Ramos (cell line): ENCODE data around the gene FAM174A.
"Not testable (repeated sequence)": the region's sequence is repeated elsewhere in the genome, so short reads cannot be mapped to it uniquely, and the experiment has no call there.

ENCODE experiments used
- in situ Hi-C: fragments of 300-500 bp; cut with MboI; formaldehyde crosslinking; loops from one replicate; pipeline ENCODE4 v1.14.3; 2022; ENCODE audit warnings: low sequenced_read_pairs; ENCODE audit not compliant: unreplicated experiment

Gene FAM174A

DNA sequence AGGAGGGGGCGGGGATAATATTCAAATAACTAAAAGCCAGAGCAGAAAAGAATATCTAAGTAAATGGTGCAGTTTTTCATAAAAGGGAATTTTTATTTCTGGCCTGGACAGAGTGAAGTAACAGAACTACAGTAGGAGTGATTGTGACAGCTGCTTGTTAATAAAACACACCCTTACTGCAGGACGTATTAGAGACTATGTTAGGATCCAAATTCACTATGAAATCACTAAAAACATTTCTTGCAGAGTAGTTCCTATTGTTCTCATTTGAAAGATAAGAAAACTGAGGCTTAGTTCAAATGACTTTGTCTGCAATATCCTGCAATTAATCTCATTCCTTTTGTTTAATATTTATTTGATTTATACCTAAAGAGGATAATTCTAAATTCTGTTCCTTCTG is 39.5 kb downstream of the FAM174A start:
- in situ Hi-C loops = no loop called here

DNA sequence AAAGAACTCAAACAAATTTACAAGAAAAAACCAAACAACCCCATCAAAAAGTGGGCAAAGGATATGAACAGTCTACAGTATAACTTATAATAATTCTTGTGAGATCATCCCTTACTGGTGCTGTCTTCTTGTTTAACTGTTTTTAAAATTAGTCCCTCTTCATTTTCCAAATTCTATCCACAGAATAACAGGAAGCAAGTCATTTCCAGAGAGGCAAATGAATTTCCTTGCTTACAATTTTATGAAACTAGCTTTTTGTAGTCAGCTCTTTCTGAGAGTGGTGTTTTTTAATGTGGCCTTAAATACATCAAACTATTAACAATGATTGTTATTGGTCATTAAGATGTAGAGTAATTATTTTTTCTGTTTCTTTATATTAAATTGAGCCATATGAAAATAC is 40.6 kb downstream of the FAM174A start:
- in situ Hi-C loops = no loop called here

DNA sequence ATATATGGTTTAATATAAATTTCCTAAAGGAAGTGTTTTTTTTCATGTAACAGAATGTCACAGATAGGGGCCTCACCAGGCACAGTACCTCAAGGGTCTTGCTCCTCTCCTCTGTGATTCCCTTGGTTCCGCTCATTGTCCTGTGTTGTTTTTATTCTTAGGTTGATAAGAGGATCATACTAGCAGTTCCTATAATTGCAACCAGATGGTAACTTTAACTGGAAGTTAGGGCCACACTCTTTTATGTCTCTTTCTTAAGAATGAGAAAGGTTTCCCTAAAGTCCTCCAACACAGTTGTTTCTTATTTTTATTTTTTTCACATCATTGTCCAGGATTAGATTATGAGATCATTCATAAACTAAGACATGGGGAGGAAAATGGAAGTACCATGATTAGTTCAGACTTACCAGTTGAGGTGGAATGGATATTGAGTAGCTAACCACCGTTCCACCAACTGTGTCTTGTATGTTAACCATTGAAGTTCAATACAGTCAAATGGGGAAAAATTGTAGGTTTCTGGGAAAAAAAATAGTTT is 41.1 kb downstream of the FAM174A start:
- in situ Hi-C loops = no loop called here

DNA sequence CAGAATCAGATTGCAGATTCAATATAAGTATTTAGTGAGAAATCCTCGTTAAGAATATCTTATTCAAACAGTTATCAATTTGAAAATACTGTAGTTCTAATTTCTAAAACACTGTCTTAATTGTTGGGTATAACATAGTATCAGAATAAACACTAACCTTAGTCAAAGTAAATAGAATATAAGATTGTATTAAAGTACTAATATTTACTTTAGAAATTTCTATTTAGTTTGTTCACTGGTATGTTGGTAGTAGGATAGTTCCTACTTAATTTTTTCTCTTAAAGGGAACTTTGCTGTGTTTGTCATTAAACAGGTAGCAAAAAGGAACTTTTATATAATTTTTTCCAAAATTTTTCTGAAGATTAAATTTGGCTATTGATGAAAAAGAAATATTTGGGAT is 42.3 kb downstream of the FAM174A start:
- in situ Hi-C loops = no loop called here

DNA sequence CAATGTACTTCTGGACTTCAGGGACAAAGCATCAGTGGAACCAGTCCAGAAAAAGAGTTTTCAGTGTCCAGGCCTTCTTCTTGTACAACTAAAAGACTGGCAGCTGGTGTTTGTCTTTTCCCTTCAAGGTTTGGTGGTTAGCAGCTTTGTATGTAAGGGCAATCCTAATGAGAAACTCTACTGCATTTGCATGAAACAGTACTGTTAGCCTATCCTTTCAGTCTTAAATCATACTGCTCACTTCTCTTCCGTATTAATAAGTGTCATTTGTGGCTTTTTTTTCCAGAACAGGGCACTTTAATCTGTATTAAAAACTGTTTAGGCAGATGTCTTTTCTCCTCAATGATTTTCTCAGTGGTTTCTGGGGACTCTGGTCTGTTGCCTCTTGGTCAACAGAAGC is 48.9 kb downstream of the FAM174A start:
- in situ Hi-C loops = no loop called here

DNA sequence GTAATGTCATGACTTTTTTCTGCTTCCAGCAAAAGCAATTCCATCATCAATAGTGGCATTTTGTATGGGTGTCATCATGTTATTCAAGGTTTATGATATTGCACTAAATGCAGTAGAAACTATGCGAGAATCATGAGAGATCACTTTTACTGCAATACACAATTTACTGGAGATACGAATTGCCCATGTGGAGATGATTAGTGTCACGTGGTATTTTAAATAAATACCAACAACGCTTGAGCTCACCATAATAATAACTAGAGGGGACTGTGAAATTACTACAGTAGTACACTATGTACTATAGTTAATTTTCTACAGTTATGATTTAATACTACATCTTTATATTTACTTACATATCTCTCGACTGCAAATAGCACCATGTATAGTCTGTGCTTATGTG is 49.7 kb downstream of the FAM174A start:
- in situ Hi-C loops = no loop called here

DNA sequence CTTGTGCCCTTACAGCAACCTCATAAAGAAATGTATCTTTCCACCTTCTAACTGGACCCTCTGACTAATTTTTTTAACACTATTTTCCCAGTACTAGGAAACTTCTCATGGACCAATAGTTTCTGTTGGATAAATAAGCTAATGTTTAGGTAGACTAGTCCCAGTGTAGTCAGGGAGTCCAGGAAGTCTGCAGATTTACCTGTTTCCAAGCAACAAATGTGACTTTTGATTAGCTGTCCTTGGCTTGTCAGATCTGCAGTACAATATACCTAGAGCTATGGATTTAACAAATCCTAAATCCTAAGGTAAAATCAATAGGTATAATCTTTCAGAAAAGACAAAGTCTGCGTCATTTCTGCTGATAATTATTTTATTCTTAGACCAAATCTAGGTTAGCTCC is 55.7 kb downstream of the FAM174A start:
- in situ Hi-C loops = no loop called here

DNA sequence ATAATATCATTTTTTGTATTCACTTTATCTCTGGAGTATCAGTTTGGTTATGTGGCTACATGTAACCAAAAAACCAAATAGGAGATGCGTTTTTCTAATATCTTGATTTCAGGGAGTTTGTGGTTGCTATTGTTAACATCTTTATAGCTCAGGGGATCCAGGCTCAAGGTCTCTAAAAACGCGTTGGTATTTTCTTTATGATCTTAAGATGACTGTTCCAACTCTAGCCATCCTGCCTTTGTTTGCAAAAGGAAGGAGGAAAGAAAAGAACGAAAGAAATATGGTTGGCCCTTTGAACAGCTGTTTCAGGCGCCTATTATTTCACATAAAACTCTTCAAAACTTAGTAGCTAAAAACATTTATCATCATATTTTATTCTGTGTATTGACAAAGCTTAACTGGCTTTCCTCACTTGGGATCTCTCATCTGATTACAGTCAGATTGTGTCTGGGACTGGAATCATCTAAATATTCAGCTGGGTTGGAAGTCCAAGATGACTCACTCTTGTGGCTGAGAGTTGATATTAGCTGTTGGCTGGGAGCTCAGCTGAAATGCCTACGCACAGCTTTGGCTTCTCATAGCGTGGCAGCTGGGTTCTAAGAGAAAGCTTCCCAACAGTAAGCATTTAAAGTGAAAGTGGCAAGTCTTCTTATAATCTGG is 60.1 kb downstream of the FAM174A start:
- in situ Hi-C loops = no loop called here

DNA sequence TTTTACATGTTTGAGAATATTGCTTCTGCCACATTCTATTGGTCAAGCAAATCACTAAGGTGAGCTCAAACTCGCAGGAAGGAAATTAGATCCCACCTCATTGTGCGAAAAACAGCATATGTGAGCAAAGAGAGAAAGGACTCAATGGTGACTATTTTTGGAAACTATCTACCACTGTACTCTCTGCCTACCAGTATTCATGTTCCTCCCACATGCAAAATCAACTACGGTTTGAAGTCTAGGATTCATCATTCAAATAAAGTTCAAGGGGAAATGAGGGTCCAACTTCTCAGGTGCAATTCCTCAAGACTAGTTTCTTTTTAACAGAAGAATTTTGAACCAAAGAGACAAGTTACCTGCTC is 60.6 kb downstream of the FAM174A start:
- in situ Hi-C loops = no loop called here

DNA sequence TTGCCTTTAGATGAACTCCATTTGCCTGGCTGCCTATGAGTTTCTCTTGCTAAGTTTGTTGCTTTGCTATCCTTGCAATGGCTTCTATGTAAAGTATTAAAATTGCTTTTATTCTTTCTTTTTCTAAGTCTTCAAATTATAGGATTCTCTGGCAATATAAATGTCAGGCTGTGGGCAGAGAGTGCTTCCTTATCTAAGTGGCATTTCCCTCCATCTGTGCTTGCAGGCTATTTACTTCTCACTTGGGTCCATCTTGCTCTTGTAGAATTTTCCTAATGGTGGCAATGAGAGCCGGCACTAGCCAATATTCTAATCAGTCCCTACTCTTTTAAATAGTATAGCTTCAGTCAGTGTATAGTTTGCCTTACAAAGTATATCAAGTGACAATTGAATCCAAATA is 63.3 kb downstream of the FAM174A start:
- in situ Hi-C loops = no loop called here

DNA sequence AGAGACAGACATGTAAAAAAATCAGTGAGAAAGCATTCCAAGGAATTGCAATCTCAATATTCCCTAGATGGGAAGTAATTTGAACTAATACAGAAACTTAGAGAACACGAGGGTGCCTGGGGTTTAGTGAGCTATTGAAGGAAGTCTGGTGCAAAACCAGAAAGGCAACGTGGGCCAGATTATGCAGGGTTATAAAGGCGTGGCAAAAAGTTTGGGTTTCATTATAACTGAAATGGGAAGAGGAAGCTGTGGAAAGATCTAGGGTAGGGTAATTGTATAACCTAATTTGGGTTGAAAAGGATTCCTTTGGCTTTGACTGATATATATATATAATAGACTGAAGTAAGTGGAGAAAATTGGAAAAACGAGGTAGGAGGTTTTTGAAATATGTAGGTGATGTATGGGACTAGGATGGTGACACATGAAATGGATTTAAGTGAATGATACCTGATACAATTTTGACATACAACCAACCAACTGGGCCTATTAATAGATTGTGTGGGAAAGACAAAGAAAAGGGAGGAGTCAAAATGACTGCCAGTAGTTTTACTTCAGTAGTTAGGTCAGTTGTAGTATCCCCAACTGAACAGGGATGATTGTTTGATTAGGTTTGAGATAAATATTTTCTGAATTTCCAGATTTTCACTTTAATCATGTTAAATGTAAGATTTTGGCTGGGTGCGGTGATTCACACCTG is 65.3 kb downstream of the FAM174A start:
- in situ Hi-C loops = no loop called here

DNA sequence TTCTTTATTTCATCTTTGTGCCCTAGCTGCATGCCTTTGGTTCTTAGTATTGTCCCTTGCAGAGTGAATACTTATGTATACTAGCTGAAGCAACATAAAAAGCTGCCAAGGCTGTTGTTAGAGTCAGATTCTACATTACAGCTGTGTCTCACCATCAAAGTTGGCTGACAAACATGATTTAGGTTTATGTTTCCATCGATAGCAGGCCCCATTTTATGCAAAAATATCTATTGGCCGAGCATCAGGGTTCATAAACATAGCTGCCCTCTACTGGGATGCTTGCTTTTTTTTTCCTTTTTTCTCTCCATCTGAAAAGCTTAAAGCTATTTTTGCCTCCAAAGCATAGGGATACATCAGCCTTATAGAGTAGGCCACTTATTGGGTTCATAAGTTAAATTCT is 68.0 kb downstream of the FAM174A start:
- in situ Hi-C loops = no loop called here

DNA sequence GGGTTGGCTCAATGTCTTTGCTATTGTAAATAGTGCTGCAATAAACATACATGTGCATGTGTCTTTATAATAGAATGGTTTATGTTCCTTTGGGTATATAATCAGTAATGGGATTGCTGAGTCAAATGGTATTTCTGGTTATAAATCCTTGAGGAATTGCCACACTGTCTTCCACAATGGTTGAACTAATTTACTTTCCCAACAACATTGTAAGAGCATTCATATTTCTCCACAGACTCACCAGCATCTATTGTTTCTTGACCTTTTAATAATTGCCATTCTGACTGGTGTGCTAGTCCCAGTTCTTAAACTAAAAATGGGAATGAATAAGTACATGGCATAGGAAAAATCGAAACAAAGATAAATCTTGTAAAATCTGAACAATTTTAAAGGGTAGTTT is 68.8 kb downstream of the FAM174A start:
- in situ Hi-C loops = not testable (repeated sequence)

DNA sequence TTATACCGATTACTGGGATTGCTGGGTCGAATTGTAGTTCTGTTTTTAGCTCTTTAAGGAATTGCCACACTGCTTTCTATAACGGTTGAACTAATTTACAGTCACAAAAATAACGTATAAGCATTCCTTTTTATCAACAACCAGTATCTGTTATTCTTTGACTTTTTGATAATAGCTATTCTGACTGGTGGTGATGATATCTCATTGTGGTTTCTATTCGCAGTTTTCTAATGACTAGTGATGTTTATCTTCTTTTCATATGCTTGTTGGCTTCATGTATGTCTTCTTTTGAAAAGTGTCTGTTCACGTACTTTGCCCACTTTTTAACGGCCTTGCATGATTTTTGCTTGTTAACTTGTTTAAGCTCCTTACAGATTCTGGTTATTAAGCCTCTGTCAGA is 74.4 kb downstream of the FAM174A start:
- in situ Hi-C loops = no loop called here

DNA sequence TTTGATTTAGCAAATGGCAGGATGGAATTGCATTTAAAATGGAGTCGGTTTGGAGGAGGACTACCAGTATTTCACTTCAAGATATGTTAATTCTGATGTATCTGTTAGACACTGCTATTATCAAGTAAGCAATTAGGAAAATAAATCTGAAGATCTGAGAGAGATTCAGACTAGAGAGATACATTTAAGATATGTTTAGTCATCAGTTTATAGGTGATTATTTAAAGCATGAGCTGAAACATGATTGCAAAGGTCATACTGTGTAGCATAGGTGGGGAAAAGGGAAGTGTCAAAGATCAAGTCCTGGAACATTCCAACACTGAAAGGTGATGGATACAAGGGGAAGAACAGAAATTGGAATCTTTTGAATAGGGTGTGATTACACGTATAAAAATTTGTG is 79.1 kb downstream of the FAM174A start:
- in situ Hi-C loops = no loop called here

DNA sequence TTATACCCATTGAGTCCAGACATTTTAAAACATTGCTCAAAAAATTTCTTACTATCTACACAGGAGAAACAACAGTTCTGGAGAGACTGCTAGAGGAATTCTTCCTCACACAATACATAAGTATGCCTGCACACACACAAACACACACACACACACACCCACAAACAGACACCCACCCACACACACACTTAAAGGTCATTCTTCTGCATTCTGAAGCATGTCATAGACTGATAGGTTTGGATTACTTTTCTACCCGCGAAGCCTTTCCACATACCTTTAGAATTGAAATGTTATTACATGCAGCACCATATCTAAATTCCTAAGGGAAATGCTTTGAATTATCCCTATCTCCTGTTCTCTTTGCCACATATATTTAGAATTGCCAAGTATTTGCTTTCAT is 80.2 kb downstream of the FAM174A start:
- in situ Hi-C loops = no loop called here

DNA sequence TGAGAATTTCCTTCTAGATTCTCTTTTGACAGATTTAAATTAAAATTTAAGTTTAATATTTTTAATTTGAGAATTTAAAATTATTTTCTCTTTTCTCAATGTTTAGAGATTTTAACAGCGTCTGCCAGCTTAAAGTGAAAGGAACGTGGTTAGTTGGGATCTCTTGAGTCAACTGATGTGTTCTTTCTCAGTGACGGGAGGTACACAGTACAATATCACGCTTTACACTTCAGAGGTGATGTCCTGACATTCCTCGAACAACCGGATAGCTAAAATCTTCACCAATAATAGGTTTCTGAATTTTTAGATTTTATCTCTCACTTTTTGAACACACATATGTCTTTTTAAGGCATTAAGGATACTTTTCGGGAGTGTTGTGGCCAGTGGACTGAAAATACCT is 81.1 kb downstream of the FAM174A start:
- in situ Hi-C loops = no loop called here

DNA sequence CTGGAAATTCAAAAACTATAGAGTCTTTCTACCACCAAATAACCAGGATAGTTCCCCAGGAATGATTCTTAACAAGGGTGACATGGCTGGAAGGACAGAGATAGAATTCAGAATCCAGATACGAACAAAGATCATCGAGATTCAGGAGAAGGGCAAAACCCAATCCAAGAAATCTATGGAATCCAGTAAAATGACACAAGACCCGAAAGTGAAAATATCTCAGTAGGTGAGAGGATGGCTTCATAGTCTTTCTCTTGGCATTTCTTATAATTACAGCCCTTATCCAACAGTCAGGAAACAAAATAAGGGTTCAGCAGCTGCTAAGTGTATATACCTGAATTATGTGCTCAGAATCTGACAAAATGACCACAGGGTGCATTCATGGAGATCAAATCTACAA is 81.8 kb downstream of the FAM174A start:
- in situ Hi-C loops = no loop called here

DNA sequence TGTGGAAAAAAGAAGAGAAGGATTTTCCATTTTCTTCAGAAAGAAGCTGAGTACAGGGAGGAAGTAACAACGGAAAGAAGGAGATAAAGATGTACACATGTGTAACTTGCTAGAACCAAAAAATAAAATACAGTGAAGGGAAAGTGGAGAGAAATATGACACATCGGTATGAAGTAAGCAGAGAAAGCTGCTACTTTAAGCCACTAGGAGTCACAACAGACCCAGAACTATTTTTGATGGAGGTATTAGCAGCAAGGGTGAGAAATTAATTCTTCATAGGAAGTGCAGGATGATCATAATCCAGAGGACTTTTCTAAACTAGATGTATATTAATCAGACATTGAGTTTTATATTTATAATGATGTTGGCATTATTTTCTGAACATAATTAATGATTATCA is 88.5 kb downstream of the FAM174A start:
- in situ Hi-C loops = no loop called here

DNA sequence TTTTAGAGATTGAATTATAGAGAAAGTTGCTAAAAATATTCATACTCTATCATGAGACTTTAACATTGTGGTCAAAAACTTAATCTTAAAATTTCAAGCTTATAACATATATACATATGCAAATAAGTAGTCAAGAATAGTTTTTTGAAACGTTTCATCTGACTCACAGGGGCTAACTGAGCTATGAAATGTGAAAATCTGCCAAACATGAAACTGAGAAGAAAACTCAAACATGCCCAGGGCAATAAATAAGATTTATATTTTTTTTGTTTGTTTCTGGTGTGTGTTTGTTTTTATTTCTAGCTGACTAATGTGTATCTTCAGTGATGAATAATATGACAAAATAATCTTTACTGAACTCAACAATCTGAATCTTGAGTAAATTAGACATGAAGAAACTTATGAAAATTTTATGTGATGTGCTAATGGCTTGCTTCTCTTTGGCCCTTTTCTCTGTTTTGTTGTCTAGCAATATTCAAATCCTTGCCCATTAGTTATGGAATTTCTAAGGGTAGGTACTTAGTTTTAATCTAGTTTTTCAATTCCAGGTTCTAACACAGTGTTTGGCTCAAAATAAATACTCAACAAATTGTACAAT is 99.9 kb downstream of the FAM174A start:
- in situ Hi-C loops = no loop called here
